Aorta (tissue), 5 donors: ENCODE data around the gene SNX24. TPM values are rescaled to one million over a fixed set of nuclear protein-coding genes. Genes with fewer than 3 reads are reported as not detected.

Experiments
- ATAC-seq: fragments of 200-7000 bp; cut with Tn5 transposase; one replicate; pipeline ENCODE4 v1.9.1; 2022; ENCODE audit warnings: moderate library complexity; ENCODE audit not compliant: low FRiP score
- DNase-seq, 2 donors: peaks; one replicate each; pipeline ENCODE4 v3.0.0-alpha.2; 2020
- H3K27ac ChIP-seq, 2 donors: one replicate each; pipeline ENCODE4 v1.5.1; 2013; ENCODE audit warnings: low read length in 2 of 2, mild to moderate bottlenecking in 2 of 2, moderate library complexity in 2 of 2, control low read depth in 1 of 2, inconsistent platforms in 1 of 2, low read depth in 1 of 2
- H3K27me3 ChIP-seq, 2 donors: one replicate each; pipeline ENCODE4 v1.6.1; 2013; ENCODE audit warnings: control low read depth in 1 of 2, low read length in 1 of 2, mild to moderate bottlenecking in 1 of 2, moderate library complexity in 1 of 2; ENCODE audit not compliant: insufficient read depth in 2 of 2, control insufficient read depth in 1 of 2
- H3K36me3 ChIP-seq, 2 donors: one replicate each; pipeline ENCODE4 v1.6.1; 2013; ENCODE audit warnings: control low read depth in 1 of 2, low read length in 1 of 2, mild to moderate bottlenecking in 1 of 2; ENCODE audit not compliant: insufficient read depth in 2 of 2, control insufficient read depth in 1 of 2
- H3K4me1 ChIP-seq, 2 donors: one replicate each; pipeline ENCODE4 v1.6.1; 2013; ENCODE audit warnings: low read length in 2 of 2, control low read depth in 1 of 2, mild to moderate bottlenecking in 1 of 2, moderate library complexity in 1 of 2; ENCODE audit not compliant: insufficient read depth in 2 of 2, control insufficient read depth in 1 of 2
- H3K4me3 ChIP-seq, 2 donors: one replicate each; pipeline ENCODE4 v1.5.1; 2013; ENCODE audit warnings: low read length in 2 of 2, control low read depth in 1 of 2, mild to moderate bottlenecking in 1 of 2
- H3K9me3 ChIP-seq: one replicate; pipeline ENCODE4 v1.6.1; 2013; ENCODE audit warnings: mild to moderate bottlenecking, low read length; ENCODE audit not compliant: control insufficient read depth
- WGBS, 2 donors: extraction: QIAGEN DNeasy Blood & Tissue Kit; methylation state at CpG; one replicate each; pipeline ENCODE4 v1.1.7; 2013; 5-methylcytosine and 5-hydroxymethylcytosine counted together
- intact Hi-C, 2 donors: fragments of 100-400 bp; cut with DNase I; formaldehyde crosslinking; loops; one replicate each; pipeline versions ENCODE4 v1.14.2 to v1.15.0; 2022
- polyA plus RNA-seq, 2 donors: library from polyadenylated mRNA; stranded (reverse); fragments of 200-250 nt; gene quantifications; one replicate each; pipeline ENCODE4 v1.2.3, GENCODE V29; 2013
- total RNA-seq, 2 donors: library from RNA; stranded (reverse); fragmentation: NEBNext Ultra II Directional; extraction: Animal tissue kit (Norgen Biotek cat#: 25700); gene quantifications; one replicate each; pipeline ENCODE4 v1.2.1, GENCODE V29; 2021
- donor health status: healthy with polysubstance abuse.
- donor health status: Bipolar disorder and iron deficiency.
- donor health status: DM: no; HTN: no; CAD: no.
- donor health status: DM: no; HTN: no; CAD: no.
- donor health status: DM: yes; HTN: yes; CAD: no.

SNX24 gene
- total and polyA plus RNA-seq, 4 donors, result 12.0 to 21.0 (median 16.9) TPM

DNA sequence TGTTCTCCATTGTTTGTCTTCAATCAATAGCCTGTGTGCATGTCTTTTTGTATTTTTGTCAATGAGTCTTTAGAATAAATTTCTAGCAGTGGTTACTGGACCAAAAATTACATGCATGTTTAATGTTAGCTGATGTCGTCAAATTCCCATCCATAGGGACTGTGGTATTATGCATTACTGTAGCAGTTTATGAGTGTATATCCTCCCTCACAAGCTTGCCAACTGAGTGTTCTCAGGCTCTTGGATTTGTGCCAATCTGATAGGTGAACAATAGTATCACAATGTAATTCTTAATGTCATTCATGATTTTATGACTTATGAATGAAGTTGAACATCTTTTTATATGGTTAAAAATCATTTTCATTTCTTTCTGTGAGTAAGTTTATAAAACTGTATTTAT is 13.0 kb downstream of the SNX24 start:
- Histone ChIP-seq H3K4me3 (no peak overlapping the region), H3K36me3 (no peaks in the 10 kb centered on the region), H3K4me1 (peaks cover 0 to 2% of the 10 kb centered on the region in 2 donors), H3K27ac (no peak overlapping the region), H3K9me3 (no peaks in the 10 kb centered on the region), H3K27me3 (no peaks in the 10 kb centered on the region)
- DNase-seq (no peak), ATAC-seq (no peak)
- 96% methylated on average over 1 of the region's 1 CpG for WGBS, 2 donors
- intact Hi-C loops, result no loop called here

DNA sequence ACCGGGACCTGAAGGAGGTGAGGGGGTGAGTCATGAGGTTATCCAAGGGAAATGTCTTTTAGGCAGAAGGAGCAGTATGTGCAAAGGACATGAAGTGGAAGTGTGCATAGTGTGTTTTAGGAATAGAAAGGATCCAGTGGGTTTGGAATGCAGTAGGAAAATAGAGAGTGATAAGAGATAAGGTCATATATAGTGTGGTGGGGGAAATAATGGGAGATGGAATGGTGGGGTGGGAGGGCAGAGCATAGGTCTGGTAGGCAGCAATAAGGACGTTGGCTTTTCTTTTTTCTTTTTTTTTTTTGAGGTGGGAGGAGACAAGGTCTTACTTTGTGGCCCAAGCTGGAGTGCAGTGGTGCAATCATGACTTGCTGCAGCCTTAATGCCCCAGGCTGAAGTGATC is 17.8 kb downstream of the SNX24 start:
- H3K9me3 ChIP-seq, result no peaks in the 10 kb centered on the region
- ATAC-seq, result no peak
- H3K4me1 ChIP-seq, result peaks cover 0 to 2% of the 10 kb centered on the region in 2 donors
- DNase-seq, result no peak
- H3K36me3 ChIP-seq, result peaks cover 0 to 9% of the 10 kb centered on the region in 2 donors
- WGBS, 2 donors, result 62 to 90% methylated on average over 2 of the region's 2 CpGs
- H3K4me3 ChIP-seq, result no peak overlapping the region
- no peak overlapping the region for H3K27ac ChIP-seq
- intact Hi-C loops, result no loop called here
- no peaks in the 10 kb centered on the region for H3K27me3 ChIP-seq

DNA sequence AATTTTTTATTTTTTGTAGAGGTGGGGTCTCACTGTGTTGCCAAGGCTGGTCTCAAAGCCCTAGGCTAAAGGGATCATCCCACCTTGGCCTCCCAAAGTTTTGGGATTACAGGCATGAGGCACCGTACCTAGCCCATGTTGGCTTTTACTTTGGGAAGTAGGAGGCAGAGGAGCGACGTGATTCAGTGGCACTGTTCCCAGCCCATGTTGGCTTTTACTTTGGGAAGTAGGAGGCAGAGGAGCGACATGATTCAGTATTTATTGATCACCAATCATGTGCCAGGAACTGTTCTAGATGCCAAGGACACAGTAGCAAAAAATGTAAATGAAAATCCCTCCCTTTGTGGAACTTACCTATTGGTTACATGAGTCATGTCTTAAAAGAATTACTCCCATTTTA is 18.3 kb downstream of the SNX24 start:
- DNase-seq (no peak), ATAC-seq (no peak)
- 92 to 95% methylated on average over 4 of the region's 4 CpGs for WGBS, 2 donors
- H3K27ac ChIP-seq, result no peak overlapping the region
- H3K4me3 ChIP-seq, result no peak overlapping the region
- intact Hi-C loops, result no loop called here
- H3K9me3 ChIP-seq, result no peaks in the 10 kb centered on the region
- peaks cover 0 to 2% of the 10 kb centered on the region in 2 donors for H3K4me1 ChIP-seq
- peaks cover 2 to 9% of the 10 kb centered on the region in 2 donors for H3K36me3 ChIP-seq
- no peaks in the 10 kb centered on the region for H3K27me3 ChIP-seq

DNA sequence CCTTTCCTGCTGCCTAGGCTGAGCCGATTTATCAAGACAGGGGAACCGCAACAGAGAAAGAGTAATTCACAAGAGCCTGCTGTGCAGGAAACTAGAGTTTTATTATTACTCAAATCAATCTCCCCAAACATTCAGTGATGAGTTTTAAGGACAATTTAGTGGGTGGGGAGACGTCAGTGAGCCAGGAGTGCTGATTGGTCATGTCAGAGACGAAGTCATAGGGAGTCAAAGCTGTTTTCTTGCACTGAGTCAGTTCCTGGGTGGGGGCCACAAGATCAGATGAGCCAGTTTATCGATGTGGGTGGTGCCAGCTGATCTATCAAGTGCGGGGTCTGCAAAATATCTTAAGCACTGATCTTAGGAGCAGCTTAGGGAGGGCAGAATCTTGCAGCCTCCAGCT is 19.0 kb downstream of the SNX24 start:
- H3K27ac ChIP-seq, result no peak overlapping the region
- ATAC-seq, result no peak
- WGBS, 2 donors, result 85 to 90% methylated on average over 6 of the region's 6 CpGs
- intact Hi-C loops, result no loop called here
- no peaks in the 10 kb centered on the region for H3K27me3 ChIP-seq
- peaks cover 0 to 2% of the 10 kb centered on the region in 2 donors for H3K4me1 ChIP-seq
- DNase-seq, result no peak
- H3K9me3 ChIP-seq, result no peaks in the 10 kb centered on the region
- no peak overlapping the region for H3K4me3 ChIP-seq
- peaks cover 2 to 9% of the 10 kb centered on the region in 2 donors for H3K36me3 ChIP-seq

DNA sequence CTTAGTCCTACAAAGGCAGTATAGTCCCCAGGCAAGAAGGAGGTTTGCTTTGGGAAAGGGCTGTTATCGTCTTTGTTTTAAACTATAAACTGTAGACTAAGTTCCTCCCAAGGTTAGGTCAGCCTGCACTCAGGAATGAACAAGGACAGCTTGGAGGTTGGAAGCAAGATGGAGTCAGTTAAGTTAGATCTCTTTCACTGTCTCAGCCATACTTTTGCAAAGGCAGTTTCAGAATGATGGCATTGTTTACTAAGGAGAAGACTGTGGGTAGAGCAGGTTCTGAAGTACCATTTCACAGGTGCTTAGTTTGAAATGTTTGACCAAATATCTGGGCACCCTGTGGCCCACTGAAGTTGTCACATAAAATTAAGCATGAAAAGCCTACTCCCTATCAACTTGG is 19.4 kb downstream of the SNX24 start:
- intact Hi-C loops, result no loop called here

DNA sequence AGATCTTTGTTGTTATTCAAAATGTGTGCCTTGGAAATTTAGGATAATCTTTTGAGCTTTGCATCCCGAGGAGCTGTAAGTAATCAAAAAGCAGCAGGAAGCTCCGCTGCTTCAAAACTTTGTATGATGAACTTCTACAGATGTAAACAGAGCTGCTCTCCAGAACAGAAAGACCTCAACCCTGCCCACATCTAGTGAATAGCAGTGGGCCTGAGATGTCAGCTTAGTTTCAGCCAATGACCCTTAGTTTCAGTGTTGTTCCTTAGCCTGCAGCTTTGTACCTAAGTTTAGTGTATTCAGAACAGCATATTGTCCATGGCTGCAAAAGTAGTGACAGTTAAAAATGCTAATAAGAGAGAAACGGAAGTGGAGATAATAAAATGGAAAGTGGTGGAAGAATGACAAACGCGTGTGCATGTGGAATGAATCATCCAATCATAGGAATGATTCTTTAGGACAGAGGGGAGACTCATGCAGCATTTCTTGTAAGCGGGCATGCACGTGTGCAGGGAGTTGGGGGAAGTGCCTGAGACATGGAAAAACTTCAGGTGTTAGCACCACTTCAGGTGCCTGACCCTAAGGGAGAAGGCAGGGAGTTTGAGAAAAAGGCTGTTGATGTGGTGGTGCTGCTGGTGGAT is 24.9 kb downstream of the SNX24 start:
- Histone ChIP-seq H3K27me3 (no peaks in the 10 kb centered on the region), H3K4me3 (no peak overlapping the region), H3K36me3 (peaks cover 2 to 9% of the 10 kb centered on the region in 2 donors), H3K27ac (no peak overlapping the region), H3K4me1 (no peaks in the 10 kb centered on the region), H3K9me3 (no peaks in the 10 kb centered on the region)
- no peak for DNase-seq
- intact Hi-C loops, result no loop called here
- WGBS, 2 donors, result 81 to 85% methylated on average over 7 of the region's 7 CpGs
- no peak for ATAC-seq

More for the DNA sequence above, 19.4 kb downstream of the SNX24 start:
- DNase-seq (no peak), ATAC-seq (no peak)
- H3K27ac ChIP-seq, result no peak overlapping the region
- no peaks in the 10 kb centered on the region for H3K9me3 ChIP-seq
- peaks cover 2 to 9% of the 10 kb centered on the region in 2 donors for H3K36me3 ChIP-seq
- H3K4me1 ChIP-seq, result peaks cover 0 to 2% of the 10 kb centered on the region in 2 donors
- no peak overlapping the region for H3K4me3 ChIP-seq
- WGBS, 2 donors, result 84 to 89% methylated on average over 1 of the region's 1 CpG
- no peaks in the 10 kb centered on the region for H3K27me3 ChIP-seq

DNA sequence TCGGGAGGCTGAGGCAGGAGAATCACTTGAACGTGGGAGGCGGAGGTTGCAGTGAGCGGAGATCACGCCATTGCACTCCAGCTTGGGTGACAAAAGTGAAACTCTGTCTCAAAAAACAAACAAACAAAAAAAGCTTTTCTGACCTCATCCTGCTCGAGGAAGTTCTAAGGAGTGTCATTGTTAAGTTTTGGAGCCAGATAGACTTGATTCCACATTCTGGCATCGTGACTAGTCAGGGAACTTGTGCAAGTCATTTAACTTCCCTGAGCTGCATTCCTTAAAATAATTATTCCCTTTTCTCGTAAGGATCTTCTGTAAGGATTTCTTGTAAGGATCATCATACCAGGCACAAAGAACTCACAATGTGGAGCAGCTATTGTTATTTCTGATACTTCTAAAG is 26.2 kb downstream of the SNX24 start:
- H3K27me3 ChIP-seq, result no peaks in the 10 kb centered on the region
- DNase-seq, result no peak
- H3K27ac ChIP-seq, result no peak overlapping the region
- no peak for ATAC-seq
- intact Hi-C loops, result no loop called here
- H3K4me1 ChIP-seq, result no peaks in the 10 kb centered on the region
- peaks cover 2 to 7% of the 10 kb centered on the region in 2 donors for H3K36me3 ChIP-seq
- H3K4me3 ChIP-seq, result no peak overlapping the region
- WGBS, 2 donors, result 92 to 95% methylated on average over 8 of the region's 8 CpGs
- H3K9me3 ChIP-seq, result no peaks in the 10 kb centered on the region

DNA sequence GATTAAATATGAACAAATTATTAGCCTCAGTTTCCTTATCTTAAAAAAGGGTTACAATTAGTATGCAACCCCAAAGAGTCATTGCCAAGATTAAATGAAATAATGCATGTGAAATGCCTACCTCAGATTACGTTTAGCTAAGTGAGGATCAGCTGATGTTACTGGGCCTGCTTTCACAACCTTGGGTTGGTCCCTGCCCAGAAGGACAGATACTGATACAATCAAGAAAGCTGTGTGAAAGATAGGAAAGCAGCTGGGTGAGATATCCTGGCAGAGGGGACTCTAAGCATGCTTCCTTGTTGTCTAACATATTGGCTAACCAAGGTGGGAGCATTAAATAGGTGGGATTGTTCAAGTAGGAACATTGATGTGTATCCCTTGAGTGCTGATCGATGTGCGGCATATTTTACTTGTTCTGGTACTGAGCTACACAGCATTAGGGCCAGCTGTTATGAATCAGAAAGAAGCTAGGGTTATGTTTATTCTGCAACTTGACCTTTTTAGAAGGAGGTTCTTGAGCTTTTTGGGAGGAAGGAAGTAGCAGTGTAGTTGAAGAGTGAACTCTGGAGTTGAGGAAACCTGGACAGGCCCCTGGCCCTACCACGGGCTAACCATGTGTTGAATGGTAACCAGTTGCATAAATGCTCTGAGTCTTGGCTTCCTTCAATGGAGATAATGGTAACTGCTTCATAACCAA is 28.9 kb downstream of the SNX24 start:
- DNase-seq (no peak), ATAC-seq (no peak)
- no peaks in the 10 kb centered on the region for H3K27me3 ChIP-seq
- no peak overlapping the region for H3K27ac ChIP-seq
- H3K4me1 ChIP-seq, result no peaks in the 10 kb centered on the region
- no peak overlapping the region for H3K4me3 ChIP-seq
- H3K9me3 ChIP-seq, result no peaks in the 10 kb centered on the region
- WGBS, 2 donors, result 85 to 92% methylated on average over 4 of the region's 4 CpGs
- no peaks in the 10 kb centered on the region for H3K36me3 ChIP-seq
- intact Hi-C loops, result no loop called here

DNA sequence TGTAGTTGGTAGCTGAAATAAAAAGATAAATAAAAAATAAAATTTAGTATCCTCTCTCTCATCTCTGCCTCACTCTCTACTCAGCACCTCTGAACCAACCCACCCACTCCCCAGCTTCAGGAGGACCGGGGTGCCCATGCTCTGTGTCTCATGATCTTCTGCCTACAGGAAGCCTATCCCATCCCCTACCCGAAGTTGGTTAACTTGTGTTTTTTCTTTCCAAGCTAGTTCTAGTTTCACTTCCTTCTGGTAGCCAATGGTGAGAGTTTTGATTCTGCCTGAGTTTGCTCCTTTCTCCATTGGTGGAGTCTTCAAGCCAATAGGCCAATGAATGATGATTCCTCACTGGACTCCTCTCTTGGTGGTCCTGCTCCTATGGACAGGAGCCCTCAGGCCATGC is 32.1 kb downstream of the SNX24 start:
- no peaks in the 10 kb centered on the region for H3K9me3 ChIP-seq
- H3K4me1 ChIP-seq, result no peaks in the 10 kb centered on the region
- H3K4me3 ChIP-seq, result no peak overlapping the region
- H3K27ac ChIP-seq, result no peak overlapping the region
- H3K27me3 ChIP-seq, result no peaks in the 10 kb centered on the region
- no peak for ATAC-seq
- H3K36me3 ChIP-seq, result no peaks in the 10 kb centered on the region
- intact Hi-C loops, result no loop called here
- WGBS, 2 donors, result 88 to 98% methylated on average over 2 of the region's 2 CpGs
- DNase-seq, result no peak
